RWPE2 (cell line): ENCODE data around the gene NOL4L.
"Not testable (repeated sequence)": the region's sequence is repeated elsewhere in the genome, so short reads cannot be mapped to it uniquely, and the experiment has no call there.

Source experiments
- ATAC-seq: fragments of 200-7000 bp; cut with Tn5 transposase; 3 replicates; pipeline ENCODE4 v1.9.1; 2021; ENCODE audit warnings: low read depth
- DNase-seq: peaks from one replicate; pipeline ENCODE4 v3.0.0-alpha.2; 2020; ENCODE audit warnings: low spot score
- H3K27ac ChIP-seq: fragments of 450-650 bp; 2 replicates; pipeline ENCODE4 v1.5.1; 2017; ENCODE audit warnings: mild to moderate bottlenecking; ENCODE audit not compliant: poor library complexity, severe bottlenecking
- H3K27me3 ChIP-seq: fragments of 250-450 bp; sonication (Bioruptor Pico); 2 replicates; pipeline ENCODE4 v1.5.1; 2021; ENCODE audit warnings: mild to moderate bottlenecking, moderate library complexity; ENCODE audit not compliant: insufficient read depth, poor library complexity, severe bottlenecking
- H3K36me3 ChIP-seq: fragments of 250-450 bp; sonication (Bioruptor Pico); 2 replicates; pipeline ENCODE4 v1.5.1; 2020; ENCODE audit warnings: low read depth, mild to moderate bottlenecking, moderate library complexity
- H3K4me1 ChIP-seq: fragments of 250-450 bp; sonication (Bioruptor Pico); 2 replicates; pipeline ENCODE4 v1.5.1; 2021; ENCODE audit warnings: mild to moderate bottlenecking, moderate library complexity; ENCODE audit not compliant: insufficient read depth, poor library complexity, severe bottlenecking
- H3K4me3 ChIP-seq: fragments of 250-450 bp; sonication (Bioruptor Pico); 2 replicates; pipeline ENCODE4 v1.5.1; 2021; ENCODE audit warnings: mild to moderate bottlenecking, moderate library complexity; ENCODE audit not compliant: severe bottlenecking
- H3K9me3 ChIP-seq: fragments of 250-450 bp; sonication (Bioruptor Pico); 2 replicates; pipeline ENCODE4 v1.5.1; 2021; ENCODE audit warnings: mild to moderate bottlenecking, moderate library complexity; ENCODE audit not compliant: severe bottlenecking
- CTCF ChIP-seq: fragments of 450-650 bp; IDR thresholded peaks from one replicate; pipeline ENCODE4 v1.5.1; 2017; ENCODE audit warnings: mild to moderate bottlenecking, moderate library complexity; ENCODE audit not compliant: poor library complexity, severe bottlenecking

Gene NOL4L

GRCh38 chr20:32467506-32468312, 117.4 kb downstream of the NOL4L start:
- H3K4me3 ChIP-seq = no peak overlapping the region
- no peak for DNase-seq
- H3K27me3 ChIP-seq = no peaks in the 10 kb centered on the region
- TF ChIP-seq CTCF = no peak
- no peaks in the 10 kb centered on the region for H3K36me3 ChIP-seq
- peaks cover 8% of the 10 kb centered on the region for H3K4me1 ChIP-seq
- no peaks in the 10 kb centered on the region for H3K9me3 ChIP-seq
- no peak for ATAC-seq
- H3K27ac ChIP-seq = no peak overlapping the region

- H3K9me3 ChIP-seq = no peaks in the 10 kb centered on the region
- no peak for ATAC-seq
- H3K27ac ChIP-seq = no peak overlapping the region
- no peak overlapping the region for H3K4me3 ChIP-seq
- peaks cover 8% of the 10 kb centered on the region for H3K4me1 ChIP-seq
- H3K27me3 ChIP-seq = no peaks in the 10 kb centered on the region
- no peak for TF ChIP-seq CTCF
- H3K36me3 ChIP-seq = no peaks in the 10 kb centered on the region
- peak; percentile 81 for DNase-seq
Measured at GRCh38 chr20:32466739-32467505, 118.2 kb downstream of the NOL4L start.

- not testable (repeated sequence) for ATAC-seq, H3K9me3 ChIP-seq, H3K36me3 ChIP-seq, H3K27ac ChIP-seq, H3K4me3 ChIP-seq, H3K4me1 ChIP-seq, H3K27me3 ChIP-seq, DNase-seq
Measured at GRCh38 chr20:32465901-32466675, 119.0 kb downstream of the NOL4L start.

GRCh38 chr20:32465092-32465900, 119.8 kb downstream of the NOL4L start:
- no peaks in the 10 kb centered on the region for H3K9me3 ChIP-seq
- no peaks in the 10 kb centered on the region for H3K36me3 ChIP-seq
- H3K27ac ChIP-seq = no peak overlapping the region
- ATAC-seq (no peak), DNase-seq (peak; percentile 79)
- no peaks in the 10 kb centered on the region for H3K27me3 ChIP-seq
- peaks cover 3% of the 10 kb centered on the region for H3K4me1 ChIP-seq
- H3K4me3 ChIP-seq = no peak overlapping the region
- TF ChIP-seq CTCF = no peak
